CD1c-positive myeloid dendritic cell (primary cell): ENCODE results near the gene KIR2DL1.
"Not testable (repeated sequence)": the region's sequence is repeated elsewhere in the genome, so short reads cannot be mapped to it uniquely, and the experiment has no call there.

ENCODE experiments used
- DNase-seq: peaks from one replicate; pipeline ENCODE4 v3.0.0-alpha.2; 2016; ENCODE audit errors: extremely low spot score

The KIR2DL1 gene

DNA sequence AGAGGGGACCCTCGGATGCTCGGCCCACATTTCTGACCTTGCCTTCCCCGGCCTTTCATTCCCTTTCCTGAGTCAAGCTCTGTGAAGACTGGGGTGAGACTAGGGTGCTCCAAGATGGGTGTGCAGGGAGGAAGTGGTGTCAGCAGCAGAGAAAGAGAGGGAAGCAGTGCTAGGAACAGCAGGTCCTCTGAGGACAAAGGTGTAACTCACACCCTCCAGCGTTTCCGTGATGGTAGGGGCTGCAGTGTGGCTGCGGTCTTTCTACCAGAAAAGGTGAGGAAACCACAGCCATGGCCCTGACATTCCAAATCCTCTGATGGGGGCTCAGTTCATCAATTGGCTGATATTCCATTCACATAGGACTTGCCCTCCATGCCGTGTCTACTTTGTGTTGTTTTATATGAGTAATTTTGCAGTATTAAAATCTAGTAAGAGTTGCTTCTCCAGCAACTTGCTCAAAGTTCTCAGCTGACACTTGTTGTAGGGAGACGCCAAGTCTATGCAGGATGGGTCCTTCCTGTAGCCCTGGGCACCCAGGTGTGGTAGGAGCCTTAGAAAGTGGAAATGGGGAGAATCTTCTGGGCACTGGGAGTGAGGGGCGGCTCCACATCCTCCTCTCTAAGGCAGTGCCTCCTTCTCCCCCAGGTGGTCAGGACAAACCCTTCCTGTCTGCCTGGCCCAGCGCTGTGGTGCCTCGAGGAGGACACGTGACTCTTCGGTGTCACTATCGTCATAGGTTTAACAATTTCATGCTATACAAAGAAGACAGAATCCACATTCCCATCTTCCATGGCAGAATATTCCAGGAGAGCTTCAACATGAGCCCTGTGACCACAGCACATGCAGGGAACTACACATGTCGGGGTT is 48.3 kb downstream of the KIR2DL1 start:
- no peak for DNase-seq

DNA sequence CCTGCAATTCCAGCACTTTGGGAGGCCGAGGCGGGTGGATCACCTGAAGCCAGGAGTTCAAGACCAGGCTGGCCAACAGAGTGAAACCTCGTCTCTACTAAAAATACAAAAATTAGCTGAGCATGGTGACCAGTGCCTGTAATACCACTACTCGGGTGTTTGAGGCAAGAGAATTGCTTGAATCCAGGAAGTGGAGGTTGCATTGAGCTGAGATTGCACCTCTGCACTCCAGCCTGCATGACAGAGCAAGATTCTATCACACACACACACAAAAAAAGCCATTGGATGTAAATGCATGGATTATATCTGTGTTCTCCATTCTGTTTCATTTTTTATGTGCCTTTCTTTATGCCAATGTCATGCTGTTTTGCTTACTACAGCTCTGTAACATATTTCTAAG is 54.8 kb downstream of the KIR2DL1 start:
- DNase-seq = peak; percentile 19

- peak; percentile 9 for DNase-seq
These were observed 55.7 kb downstream of the KIR2DL1 start for GRCh38 chr19:54825326-54825725.

DNA sequence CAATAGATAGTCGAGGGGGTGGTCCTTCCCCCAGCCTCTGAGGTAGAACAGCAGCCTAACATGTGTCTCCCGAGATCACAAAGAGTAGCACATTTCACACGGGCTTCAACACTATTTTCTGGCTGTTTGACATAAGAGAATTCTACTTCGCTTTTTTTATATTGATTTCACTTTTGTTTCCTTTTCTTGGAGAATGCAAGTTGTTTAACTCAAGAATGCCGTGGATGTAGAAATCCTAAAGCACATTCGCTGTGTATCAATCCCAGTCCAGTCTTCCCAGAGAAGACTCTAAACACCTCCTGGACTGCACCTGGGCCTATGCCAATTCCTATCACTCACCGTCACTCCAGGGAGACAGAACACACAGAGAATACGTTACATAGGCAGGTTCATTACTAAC is 58.5 kb downstream of the KIR2DL1 start:
- not testable (repeated sequence) for DNase-seq

GRCh38 chr19:54832496-54832895 is 62.9 kb downstream of the KIR2DL1 start, which contains the start of gene KIR2DS4:
KIR2DS4 (plus strand) TSS chr19:54832676.
- not testable (repeated sequence) for DNase-seq
